ENCODE results near the gene CCDC89. TPM values are rescaled to one million over a fixed set of nuclear protein-coding genes. Genes with fewer than 3 reads are reported as not detected.

Gene CCDC89
- total and polyA plus RNA-seq, 10 of the 15 experiments (the other 5 are each of a cell fraction or from before 2014, with no cell fraction given): 0.11 to 0.15 TPM; not detected in 8

DNA sequence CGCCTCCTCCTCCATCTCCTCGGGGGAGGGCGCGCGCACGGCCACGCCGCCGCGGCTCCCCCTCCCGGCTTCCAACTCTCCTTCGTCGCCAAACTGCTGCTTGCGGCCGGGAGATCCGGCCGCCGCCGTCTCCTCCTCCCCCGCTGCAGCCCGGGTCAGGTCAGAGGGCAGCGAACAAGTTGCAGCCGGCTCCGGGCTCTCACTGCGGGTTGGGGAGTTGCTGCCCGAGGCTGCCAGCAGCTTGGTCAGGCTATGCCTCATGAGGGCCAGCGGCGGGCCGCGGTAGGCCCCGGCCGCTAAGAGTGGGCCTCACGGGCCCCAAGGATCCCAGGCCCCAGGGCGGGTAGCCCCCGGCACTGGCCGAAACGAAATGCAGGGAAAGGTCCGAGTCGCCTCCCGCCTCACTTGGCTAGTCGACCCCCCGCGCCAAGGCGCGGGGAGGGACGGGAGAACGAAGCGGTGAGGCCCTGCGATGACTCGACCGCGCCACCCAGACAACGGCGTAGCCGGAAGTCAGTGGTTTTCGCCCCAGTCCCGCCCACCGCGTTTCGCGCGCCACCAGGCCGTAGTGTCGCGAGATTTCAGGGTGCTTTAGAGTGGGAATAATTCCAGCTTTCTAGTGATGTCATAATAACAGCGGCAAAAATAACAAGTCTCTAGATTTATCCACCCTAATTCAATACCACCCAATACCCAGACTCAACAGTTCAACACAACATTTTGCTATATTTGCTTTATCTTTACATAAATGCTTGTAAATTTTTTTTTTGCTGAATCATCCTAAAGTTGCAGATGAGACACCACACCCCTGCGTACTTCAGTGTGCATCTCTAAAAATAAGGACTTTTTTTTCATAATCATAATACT, 21.1 kb downstream of the CCDC89 start, which contains the start of gene CREBZF (continued):
- TF ChIP-seq, protein P1, sequence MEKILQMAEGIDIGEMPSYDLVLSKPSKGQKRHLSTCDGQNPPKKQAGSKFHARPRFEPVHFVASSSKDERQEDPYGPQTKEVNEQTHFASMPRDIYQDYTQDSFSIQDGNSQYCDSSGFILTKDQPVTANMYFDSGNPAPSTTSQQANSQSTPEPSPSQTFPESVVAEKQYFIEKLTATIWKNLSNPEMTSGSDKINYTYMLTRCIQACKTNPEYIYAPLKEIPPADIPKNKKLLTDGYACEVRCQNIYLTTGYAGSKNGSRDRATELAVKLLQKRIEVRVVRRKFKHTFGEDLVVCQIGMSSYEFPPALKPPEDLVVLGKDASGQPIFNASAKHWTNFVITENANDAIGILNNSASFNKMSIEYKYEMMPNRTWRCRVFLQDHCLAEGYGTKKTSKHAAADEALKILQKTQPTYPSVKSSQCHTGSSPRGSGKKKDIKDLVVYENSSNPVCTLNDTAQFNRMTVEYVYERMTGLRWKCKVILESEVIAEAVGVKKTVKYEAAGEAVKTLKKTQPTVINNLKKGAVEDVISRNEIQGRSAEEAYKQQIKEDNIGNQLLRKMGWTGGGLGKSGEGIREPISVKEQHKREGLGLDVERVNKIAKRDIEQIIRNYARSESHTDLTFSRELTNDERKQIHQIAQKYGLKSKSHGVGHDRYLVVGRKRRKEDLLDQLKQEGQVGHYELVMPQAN (conservative IDR thresholded peaks at IDR 0.05): peak; percentile 84; the same call in 1 of the 2 replicates
- TF ChIP-seq DPF2 (IDR thresholded peaks at IDR 0.05): peak; percentile 63
- TF ChIP-seq, protein P2, sequence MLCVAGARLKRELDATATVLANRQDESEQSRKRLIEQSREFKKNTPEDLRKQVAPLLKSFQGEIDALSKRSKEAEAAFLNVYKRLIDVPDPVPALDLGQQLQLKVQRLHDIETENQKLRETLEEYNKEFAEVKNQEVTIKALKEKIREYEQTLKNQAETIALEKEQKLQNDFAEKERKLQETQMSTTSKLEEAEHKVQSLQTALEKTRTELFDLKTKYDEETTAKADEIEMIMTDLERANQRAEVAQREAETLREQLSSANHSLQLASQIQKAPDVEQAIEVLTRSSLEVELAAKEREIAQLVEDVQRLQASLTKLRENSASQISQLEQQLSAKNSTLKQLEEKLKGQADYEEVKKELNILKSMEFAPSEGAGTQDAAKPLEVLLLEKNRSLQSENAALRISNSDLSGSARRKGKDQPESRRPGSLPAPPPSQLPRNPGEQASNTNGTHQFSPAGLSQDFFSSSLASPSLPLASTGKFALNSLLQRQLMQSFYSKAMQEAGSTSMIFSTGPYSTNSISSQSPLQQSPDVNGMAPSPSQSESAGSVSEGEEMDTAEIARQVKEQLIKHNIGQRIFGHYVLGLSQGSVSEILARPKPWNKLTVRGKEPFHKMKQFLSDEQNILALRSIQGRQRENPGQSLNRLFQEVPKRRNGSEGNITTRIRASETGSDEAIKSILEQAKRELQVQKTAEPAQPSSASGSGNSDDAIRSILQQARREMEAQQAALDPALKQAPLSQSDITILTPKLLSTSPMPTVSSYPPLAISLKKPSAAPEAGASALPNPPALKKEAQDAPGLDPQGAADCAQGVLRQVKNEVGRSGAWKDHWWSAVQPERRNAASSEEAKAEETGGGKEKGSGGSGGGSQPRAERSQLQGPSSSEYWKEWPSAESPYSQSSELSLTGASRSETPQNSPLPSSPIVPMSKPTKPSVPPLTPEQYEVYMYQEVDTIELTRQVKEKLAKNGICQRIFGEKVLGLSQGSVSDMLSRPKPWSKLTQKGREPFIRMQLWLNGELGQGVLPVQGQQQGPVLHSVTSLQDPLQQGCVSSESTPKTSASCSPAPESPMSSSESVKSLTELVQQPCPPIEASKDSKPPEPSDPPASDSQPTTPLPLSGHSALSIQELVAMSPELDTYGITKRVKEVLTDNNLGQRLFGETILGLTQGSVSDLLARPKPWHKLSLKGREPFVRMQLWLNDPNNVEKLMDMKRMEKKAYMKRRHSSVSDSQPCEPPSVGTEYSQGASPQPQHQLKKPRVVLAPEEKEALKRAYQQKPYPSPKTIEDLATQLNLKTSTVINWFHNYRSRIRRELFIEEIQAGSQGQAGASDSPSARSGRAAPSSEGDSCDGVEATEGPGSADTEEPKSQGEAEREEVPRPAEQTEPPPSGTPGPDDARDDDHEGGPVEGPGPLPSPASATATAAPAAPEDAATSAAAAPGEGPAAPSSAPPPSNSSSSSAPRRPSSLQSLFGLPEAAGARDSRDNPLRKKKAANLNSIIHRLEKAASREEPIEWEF (IDR thresholded peaks at IDR 0.05; ENCODE audit: insufficient replicate concordance, low read depth, low read length): no peak
- TF ChIP-seq BHLHE40 (IDR thresholded peaks at IDR 0.05; ENCODE audit: borderline replicate concordance in 1 of 2, low read depth in 2 of 2, low read length in 1 of 2): peak in 1 of 2 experiments; percentile 36; a peak in 1 of 4 replicates
- TF ChIP-seq POLR2AphosphoS2 (IDR thresholded peaks at IDR 0.05; ENCODE audit: low read depth, low read length): peak; percentile 85; the same call in 1 of the 2 replicates
- TF ChIP-seq, protein P3, sequence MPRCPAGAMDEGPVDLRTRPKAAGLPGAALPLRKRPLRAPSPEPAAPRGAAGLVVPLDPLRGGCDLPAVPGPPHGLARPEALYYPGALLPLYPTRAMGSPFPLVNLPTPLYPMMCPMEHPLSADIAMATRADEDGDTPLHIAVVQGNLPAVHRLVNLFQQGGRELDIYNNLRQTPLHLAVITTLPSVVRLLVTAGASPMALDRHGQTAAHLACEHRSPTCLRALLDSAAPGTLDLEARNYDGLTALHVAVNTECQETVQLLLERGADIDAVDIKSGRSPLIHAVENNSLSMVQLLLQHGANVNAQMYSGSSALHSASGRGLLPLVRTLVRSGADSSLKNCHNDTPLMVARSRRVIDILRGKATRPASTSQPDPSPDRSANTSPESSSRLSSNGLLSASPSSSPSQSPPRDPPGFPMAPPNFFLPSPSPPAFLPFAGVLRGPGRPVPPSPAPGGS (IDR thresholded peaks at IDR 0.05; ENCODE audit: borderline replicate concordance, insufficient read depth, low read depth, low read length, poor library complexity, severe bottlenecking): no peak
- no peak for TF ChIP-seq NRF1 (conservative IDR thresholded peaks at IDR 0.05; ENCODE audit: low read depth, low read length)
- no peak for TF ChIP-seq SMC3 (IDR thresholded peaks at IDR 0.05; ENCODE audit: borderline replicate concordance, low read length)
- 0 out of 2 replicates have a peak, but pooled peaks have one; percentile 22 for TF ChIP-seq NR2C1 (IDR thresholded peaks at IDR 0.05)
- no peak for TF ChIP-seq HDAC2 (IDR thresholded peaks at IDR 0.05)
- peak; percentile 90 for TF ChIP-seq GATAD2B (conservative IDR thresholded peaks at IDR 0.05; ENCODE audit: low read depth)
- TF ChIP-seq IKZF2 (IDR thresholded peaks at IDR 0.05): peak in 1 of 2 experiments; percentile 9; a peak in 1 of 4 replicates
- no peak for TF ChIP-seq RBBP5 (conservative IDR thresholded peaks at IDR 0.05)
- TF ChIP-seq, protein P4, sequence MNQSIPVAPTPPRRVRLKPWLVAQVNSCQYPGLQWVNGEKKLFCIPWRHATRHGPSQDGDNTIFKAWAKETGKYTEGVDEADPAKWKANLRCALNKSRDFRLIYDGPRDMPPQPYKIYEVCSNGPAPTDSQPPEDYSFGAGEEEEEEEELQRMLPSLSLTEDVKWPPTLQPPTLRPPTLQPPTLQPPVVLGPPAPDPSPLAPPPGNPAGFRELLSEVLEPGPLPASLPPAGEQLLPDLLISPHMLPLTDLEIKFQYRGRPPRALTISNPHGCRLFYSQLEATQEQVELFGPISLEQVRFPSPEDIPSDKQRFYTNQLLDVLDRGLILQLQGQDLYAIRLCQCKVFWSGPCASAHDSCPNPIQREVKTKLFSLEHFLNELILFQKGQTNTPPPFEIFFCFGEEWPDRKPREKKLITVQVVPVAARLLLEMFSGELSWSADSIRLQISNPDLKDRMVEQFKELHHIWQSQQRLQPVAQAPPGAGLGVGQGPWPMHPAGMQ (IDR thresholded peaks at IDR 0.05; ENCODE audit: borderline replicate concordance): no peak; the same call in 1 of the 2 replicates
- TF ChIP-seq ZNF24 (IDR thresholded peaks at IDR 0.05): no peak
- TF ChIP-seq SIX5 (IDR thresholded peaks at IDR 0.05; ENCODE audit: low read depth, low read length, severe bottlenecking): no peak
- TF ChIP-seq MYB (IDR thresholded peaks at IDR 0.05; ENCODE audit: borderline replicate concordance, low read depth, low read length): no peak
- TF ChIP-seq GABPA (IDR thresholded peaks at IDR 0.05; ENCODE audit: low read depth): peak; percentile 66
- no peak for TF ChIP-seq MTA3 (IDR thresholded peaks at IDR 0.05; ENCODE audit: borderline replicate concordance, low read length)

All from GM12878 (cell line).